NCI-H2081 (cell line): ENCODE data around the gene ATP11A.

Source experiments
- DNase-seq, 2 experiments: peaks; one replicate each; lab custom pipeline; 2025; lab: John Stamatoyannopoulos, UW

Gene ATP11A

GRCh38 chr13:112930192-112930591, 240.4 kb downstream of the ATP11A start:
- no peak for DNase-seq

- DNase-seq: peak; percentile 87 to 92
These were observed 241.4 kb downstream of the ATP11A start for GRCh38 chr13:112931028-112931934.

GRCh38 chr13:112932971-112933370, 243.1 kb downstream of the ATP11A start:
- no peak for DNase-seq

DNA sequence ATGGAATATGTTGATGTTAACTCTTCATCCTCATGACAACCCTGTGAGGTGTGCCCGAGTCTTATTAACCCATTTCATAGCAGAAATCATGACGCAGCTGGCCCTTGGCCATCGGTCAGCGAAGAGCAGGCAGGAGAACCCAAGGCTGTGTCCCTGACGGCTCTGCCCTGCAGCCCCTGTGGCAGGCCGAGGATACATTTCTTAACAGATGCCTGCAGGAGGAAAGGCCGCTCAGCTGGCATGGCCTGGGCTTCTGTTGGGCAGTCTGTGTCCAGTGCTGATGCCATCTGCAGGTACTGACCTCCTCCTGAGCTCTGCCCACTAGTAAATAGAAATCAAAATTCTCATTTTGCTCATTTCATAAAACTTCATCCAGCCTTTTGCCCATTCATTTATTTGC, 243.8 kb downstream of the ATP11A start:
- no peak for DNase-seq

DNA sequence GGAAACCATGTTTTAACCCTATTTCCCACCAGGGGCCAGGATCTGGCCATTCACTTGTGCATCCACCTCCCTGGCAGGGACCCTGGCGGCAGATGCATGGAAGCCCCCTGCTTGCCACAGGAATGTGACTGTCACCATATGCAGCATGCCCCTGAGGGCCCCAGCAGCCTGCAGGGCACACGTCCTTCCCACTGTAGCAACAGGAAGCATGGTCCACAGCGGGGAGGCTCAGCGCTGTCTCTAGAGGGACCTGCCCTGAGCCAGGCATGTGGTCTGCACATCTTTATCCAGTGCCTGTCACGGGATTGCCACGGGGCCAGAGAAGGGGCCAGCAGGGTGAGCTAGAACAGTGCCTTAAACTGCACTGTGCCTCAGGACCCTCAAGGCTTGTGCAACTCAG, 244.2 kb downstream of the ATP11A start:
- peak in 1 of 2 experiments; percentile 13 for DNase-seq
